AG04449 (cell line): Measurements from ENCODE around the gene FCMR.

Source experiments
- CTCF ChIA-PET: fragments of 350-600 bp; formaldehyde crosslinking; extraction: SDS; loops from one replicate; lab custom pipeline; 2021; ENCODE audit warnings: antibody characterized with exemption; lab: Yijun Ruan, JAX
- POLR2A ChIA-PET: fragments of 400-600, 350-600 bp; formaldehyde crosslinking; extraction: SDS; loops from one replicate; lab custom pipeline; 2020; ENCODE audit warnings: antibody characterized with exemption, inconsistent platforms; lab: Yijun Ruan, JAX
- DNase-seq: peaks from one replicate; pipeline ENCODE4 v3.0.0-alpha.2; 2010; ENCODE audit warnings: low read depth, low spot score
- H3K4me3 ChIP-seq: 2 replicates; pipeline ENCODE4 v1.5.1; 2011; ENCODE audit warnings: low read depth, mild to moderate bottlenecking, control low read depth, low read length
- CTCF ChIP-seq: IDR thresholded peaks from one replicate; pipeline ENCODE4 v1.5.1; 2011; ENCODE audit warnings: mild to moderate bottlenecking, moderate library complexity, low read length, control low read depth, inconsistent platforms; ENCODE audit not compliant: insufficient read depth; ENCODE audit errors: missing control alignments

Gene FCMR

DNA sequence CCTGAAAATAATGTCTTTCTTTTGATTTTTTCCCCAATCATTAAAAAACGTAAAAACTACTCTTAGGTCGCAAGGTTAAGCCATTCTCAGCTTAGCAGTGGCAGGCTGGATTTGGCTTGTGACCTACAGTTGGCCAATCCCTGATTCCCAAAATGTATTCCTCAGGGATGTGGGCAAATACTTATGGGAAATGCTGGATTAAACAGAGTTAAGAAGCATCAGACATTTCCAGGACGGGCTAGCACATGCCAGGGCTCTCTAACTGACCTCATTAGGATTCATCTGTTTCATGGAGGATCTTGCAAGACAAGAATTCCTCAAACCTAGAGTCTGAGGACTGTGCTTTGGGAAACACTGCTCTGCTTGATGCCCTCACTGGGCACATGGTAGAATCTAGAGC is 25.5 kb downstream of the FCMR start:
- TF ChIP-seq CTCF, result no peak
- POLR2A ChIA-PET, result no interaction called here
- no peak for DNase-seq
- no peak overlapping the region for H3K4me3 ChIP-seq
- CTCF ChIA-PET, result interaction anchor here (0.5 to 6.4 kb wide), 7 partner anchors 9 to 278 kb away, joined by 3 to 42 read pairs (median 6); partner anchors contain the start of gene IL20

- no peak overlapping the region for H3K4me3 ChIP-seq
- ChIA-PET CTCF (interaction anchor here (0.7 to 6.4 kb wide), 6 partner anchors 13 to 161 kb away, joined by 3 to 42 read pairs (median 8); partner anchors contain the start of gene IL20), POLR2A (no interaction called here)
- no peak for TF ChIP-seq CTCF
- DNase-seq, result no peak
These were observed 25.9 kb downstream of the FCMR start for GRCh38 chr1:206895837-206896242.

GRCh38 chr1:206895325-206895724 is 26.4 kb downstream of the FCMR start:
- no peak overlapping the region for H3K4me3 ChIP-seq
- ChIA-PET CTCF (interaction anchor here (0.9 to 6.4 kb wide), 5 partner anchors 13 to 86 kb away, joined by 3 to 42 read pairs (median 9); partner anchors contain the start of gene IL20), POLR2A (no interaction called here)
- TF ChIP-seq CTCF, result no peak
- DNase-seq, result no peak

DNA sequence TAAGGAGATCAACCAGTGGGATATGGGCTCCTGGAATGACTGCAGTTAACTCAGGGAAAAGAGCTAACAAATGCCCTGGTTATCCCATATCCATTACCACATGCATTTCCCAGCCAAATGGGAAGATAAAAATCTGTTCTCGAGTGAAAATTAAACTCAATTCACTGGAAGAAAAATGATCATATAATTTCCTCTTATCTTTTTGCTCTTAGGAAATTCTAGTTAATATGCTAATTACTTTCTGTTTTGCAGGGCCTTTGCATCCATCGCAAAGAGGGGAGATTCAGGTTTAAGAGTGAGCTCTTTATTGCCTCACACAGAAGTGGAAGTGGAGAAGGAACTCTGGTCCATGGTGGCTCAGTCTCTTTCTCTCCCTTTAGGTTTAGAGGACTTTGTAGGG is 28.4 kb downstream of the FCMR start:
- POLR2A ChIA-PET, result interaction anchor here (0.6 kb wide), 1 partner anchor 64 kb away, joined by 3 read pairs; no protein-coding TSS in a partner anchor
- no peak for DNase-seq
- no peak overlapping the region for H3K4me3 ChIP-seq
- CTCF ChIA-PET, result interaction anchor here (0.8 to 6.1 kb wide), 5 partner anchors 13 to 84 kb away, joined by 3 to 42 read pairs (median 9); partner anchors contain the start of gene IL20
- no peak for TF ChIP-seq CTCF

DNA sequence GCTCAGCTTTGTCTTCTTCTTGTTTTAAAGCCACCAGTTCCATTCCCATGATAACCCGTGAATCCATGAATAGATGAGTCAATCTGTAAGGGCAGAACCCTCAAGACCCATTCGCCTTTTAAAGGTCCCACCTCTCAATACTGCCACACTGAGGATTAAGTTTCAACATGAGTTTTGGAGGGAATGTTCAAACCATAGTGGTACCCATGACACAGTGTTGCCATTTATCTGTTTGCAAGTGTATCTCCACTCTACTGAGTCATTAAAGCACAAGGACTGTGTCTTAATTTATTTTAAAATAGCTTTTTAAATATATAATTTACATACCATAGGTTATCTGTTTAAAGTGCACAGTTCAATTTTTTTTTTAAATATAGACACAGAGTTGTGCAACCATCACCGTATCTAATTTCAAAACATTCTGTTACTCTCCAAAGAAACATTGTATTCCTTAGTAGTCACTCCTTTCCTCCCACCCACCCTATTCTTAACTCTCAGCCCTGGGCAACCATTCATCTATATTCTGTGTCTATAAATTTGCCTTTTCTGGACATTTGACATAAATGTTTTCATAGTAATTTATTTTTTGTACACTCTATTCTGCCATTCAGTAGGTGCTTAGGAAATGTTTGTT is 29.3 kb downstream of the FCMR start:
- TF ChIP-seq CTCF, result no peak
- ChIA-PET POLR2A (no interaction called here), CTCF (interaction anchor here (0.8 to 6.1 kb wide), 5 partner anchors 14 to 228 kb away, joined by 3 to 42 read pairs (median 9); partner anchors contain the start of gene IL20)
- no peak for DNase-seq
- H3K4me3 ChIP-seq, result no peak overlapping the region

DNA sequence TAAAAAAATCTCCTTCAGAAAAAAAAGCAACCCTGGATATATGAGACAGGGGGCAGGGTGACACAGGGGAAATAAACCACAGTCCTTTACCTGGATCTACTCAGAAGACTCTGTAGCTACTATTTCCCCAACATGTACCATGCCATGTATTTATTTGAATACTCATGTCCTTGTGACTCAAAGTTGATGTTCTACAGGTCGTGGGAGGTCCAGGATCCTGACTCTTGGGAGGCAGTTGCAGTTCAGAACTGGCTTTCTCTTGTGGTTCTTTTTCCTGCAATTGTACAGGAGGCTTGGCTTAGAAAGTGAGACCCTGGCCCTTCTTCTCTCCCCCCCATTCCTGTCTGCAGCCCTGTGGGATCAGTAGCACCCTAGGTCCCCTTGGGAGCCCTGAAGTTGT is 30.3 kb downstream of the FCMR start:
- ChIA-PET CTCF (interaction anchor here (2.4 kb wide), 1 partner anchor 21 kb away, joined by 13 read pairs; no protein-coding TSS in a partner anchor), POLR2A (no interaction called here)
- no peak for TF ChIP-seq CTCF
- H3K4me3 ChIP-seq, result no peak overlapping the region
- no peak for DNase-seq
